Activated naive CD4-positive, alpha-beta T cell treated with anti-CD3 and anti-CD28 coated beads for 36 hours (primary cell): Measurements from ENCODE around the gene ZSWIM9. TPM values are rescaled to one million over a fixed set of nuclear protein-coding genes. Genes with fewer than 3 reads are reported as not detected.

Source experiments
- CTCF ChIA-PET: fragments of 350-600 bp; sonication (Branson Sonifier 250); formaldehyde crosslinking; loops from one replicate; lab custom pipeline; 2021; ENCODE audit warnings: antibody characterized with exemption; lab: Charles Lee
- DNase-seq: peaks from one replicate; pipeline ENCODE4 v3.0.0-alpha.2; 2020
- H3K27ac Mint-ChIP-seq: one replicate; pipeline ENCODE4 v1.8.0; 2021; ENCODE audit warnings: mild to moderate bottlenecking, mixed read lengths
- H3K27me3 Mint-ChIP-seq: one replicate; pipeline ENCODE4 v1.8.0; 2021; ENCODE audit warnings: low read depth, mixed read lengths
- H3K36me3 Mint-ChIP-seq: one replicate; pipeline ENCODE4 v1.8.0; 2021; ENCODE audit warnings: low read depth, mixed read lengths
- H3K4me1 Mint-ChIP-seq: one replicate; pipeline ENCODE4 v1.8.0; 2021; ENCODE audit warnings: low read depth, mixed read lengths
- H3K4me3 Mint-ChIP-seq: one replicate; pipeline ENCODE4 v1.8.0; 2021; ENCODE audit warnings: mild to moderate bottlenecking, moderate library complexity, mixed read lengths
- H3K9me3 Mint-ChIP-seq: one replicate; pipeline ENCODE4 v1.8.0; 2021; ENCODE audit warnings: mixed read lengths
- intact Hi-C: fragments of 100-400 bp; cut with micrococcal nuclease; formaldehyde crosslinking; loops from one replicate; pipeline ENCODE4 v1.15.1; 2023
- total RNA-seq, 2 experiments: library from RNA; stranded (reverse); gene quantifications; one replicate each; pipeline ENCODE4 v1.2.3, GENCODE V29; 2021

The ZSWIM9 gene
- total RNA-seq, 2 experiments from 2014 or later, result 6.1 to 6.7 TPM

DNA sequence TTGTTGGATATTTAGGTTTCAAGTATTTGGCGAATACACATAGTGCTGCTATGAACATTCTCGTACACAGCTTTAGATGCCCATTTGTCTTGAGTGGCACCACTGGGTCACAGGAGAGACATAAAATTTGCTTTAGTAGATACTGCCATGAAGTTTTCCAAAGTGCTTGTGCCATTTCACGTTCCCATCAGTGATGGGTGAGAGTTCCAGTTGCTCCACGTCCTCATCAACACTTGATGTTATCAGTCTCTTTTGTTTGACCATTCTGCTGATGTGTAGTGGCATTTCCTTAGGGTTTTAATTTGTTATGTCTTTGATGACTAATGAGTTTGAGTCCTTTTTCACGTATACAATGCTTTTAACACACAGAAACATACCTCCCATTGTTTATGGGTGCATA, 11.0 kb downstream of the ZSWIM9 start:
- intact Hi-C loops, result no loop called here
- DNase-seq, result no peak
- Mint-ChIP-seq H3K4me1 (peaks cover 3% of the 10 kb centered on the region), H3K9me3 (peaks cover 10% of the 10 kb centered on the region), H3K4me3 (no peak overlapping the region), H3K36me3 (peaks cover 26% of the 10 kb centered on the region), H3K27ac (no peak overlapping the region), H3K27me3 (no peaks in the 10 kb centered on the region)
- CTCF ChIA-PET, result no interaction called here

DNA sequence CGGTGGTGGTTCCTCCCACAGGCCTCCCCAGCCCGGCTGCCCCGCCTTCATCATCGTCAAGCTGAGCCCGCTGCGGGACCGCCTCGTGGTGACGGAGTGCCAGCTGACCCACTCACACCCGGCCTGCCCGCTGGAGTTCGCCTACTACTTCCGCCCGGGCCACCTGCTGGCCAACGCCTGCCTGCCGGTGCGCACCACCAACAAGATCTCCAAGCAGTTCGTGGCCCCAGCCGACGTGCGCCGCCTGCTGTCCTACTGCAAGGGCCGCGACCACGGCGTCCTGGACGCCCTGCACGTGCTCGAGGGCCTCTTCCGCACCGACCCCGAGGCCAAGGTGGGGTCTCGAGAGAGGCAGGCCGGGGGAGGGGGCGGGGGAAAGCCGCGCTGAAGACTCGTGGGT, 12.0 kb downstream of the ZSWIM9 start:
- intact Hi-C loops, result no loop called here
- peaks cover 10% of the 10 kb centered on the region for H3K9me3 Mint-ChIP-seq
- H3K27me3 Mint-ChIP-seq, result no peaks in the 10 kb centered on the region
- no peak overlapping the region for H3K4me3 Mint-ChIP-seq
- CTCF ChIA-PET, result no interaction called here
- no peaks in the 10 kb centered on the region for H3K4me1 Mint-ChIP-seq
- H3K27ac Mint-ChIP-seq, result no peak overlapping the region
- no peak for DNase-seq
- H3K36me3 Mint-ChIP-seq, result peaks cover 20% of the 10 kb centered on the region

DNA sequence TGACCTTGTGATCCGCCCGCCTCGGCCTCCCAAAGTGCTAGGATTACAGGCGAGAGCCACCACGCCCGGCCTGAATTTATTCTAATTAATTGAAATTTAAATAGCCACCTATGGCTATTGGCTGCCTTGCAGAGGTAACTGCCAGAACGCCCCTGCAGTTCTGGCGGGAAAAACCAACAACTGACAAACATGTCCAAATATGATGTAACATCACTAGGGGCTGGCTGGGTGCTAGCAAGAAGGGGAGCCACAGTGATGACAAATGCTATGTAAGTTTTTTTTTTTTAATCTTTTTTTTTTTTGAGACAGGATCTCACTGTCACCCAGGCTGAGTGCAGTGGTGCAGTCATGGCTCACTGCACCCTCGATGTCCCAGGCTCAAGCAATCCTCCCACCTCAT, 12.9 kb downstream of the ZSWIM9 start:
- H3K27ac Mint-ChIP-seq, result no peak overlapping the region
- no peak overlapping the region for H3K4me3 Mint-ChIP-seq
- intact Hi-C loops, result no loop called here
- H3K4me1 Mint-ChIP-seq, result no peaks in the 10 kb centered on the region
- CTCF ChIA-PET, result no interaction called here
- H3K9me3 Mint-ChIP-seq, result peaks cover 10% of the 10 kb centered on the region
- no peak for DNase-seq
- H3K27me3 Mint-ChIP-seq, result no peaks in the 10 kb centered on the region
- peaks cover 26% of the 10 kb centered on the region for H3K36me3 Mint-ChIP-seq

DNA sequence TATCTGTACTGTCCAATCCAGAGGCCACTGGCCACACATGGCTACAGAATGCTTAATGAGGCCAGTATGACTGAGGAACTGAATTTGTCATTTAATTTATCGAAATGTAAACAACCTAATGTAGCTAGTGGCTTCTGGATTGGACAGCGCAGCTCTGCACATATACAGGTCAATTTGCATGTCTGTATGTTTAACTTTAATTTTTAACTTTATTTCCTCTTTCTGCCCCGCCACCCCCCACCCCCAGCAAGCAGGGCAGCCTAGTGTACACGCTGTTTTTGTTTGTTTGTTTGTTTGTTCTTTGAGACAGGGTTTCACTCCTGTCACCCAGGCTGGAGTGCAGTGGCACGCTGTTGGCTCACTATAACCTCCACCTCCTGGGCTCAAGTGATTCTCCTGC, 15.5 kb downstream of the ZSWIM9 start:
- Mint-ChIP-seq H3K36me3 (peaks cover 24% of the 10 kb centered on the region), H3K27ac (no peak overlapping the region), H3K4me1 (no peaks in the 10 kb centered on the region), H3K9me3 (peaks cover 8% of the 10 kb centered on the region), H3K27me3 (no peaks in the 10 kb centered on the region), H3K4me3 (no peak overlapping the region)
- intact Hi-C loops, result no loop called here
- DNase-seq, result no peak
- CTCF ChIA-PET, result no interaction called here

DNA sequence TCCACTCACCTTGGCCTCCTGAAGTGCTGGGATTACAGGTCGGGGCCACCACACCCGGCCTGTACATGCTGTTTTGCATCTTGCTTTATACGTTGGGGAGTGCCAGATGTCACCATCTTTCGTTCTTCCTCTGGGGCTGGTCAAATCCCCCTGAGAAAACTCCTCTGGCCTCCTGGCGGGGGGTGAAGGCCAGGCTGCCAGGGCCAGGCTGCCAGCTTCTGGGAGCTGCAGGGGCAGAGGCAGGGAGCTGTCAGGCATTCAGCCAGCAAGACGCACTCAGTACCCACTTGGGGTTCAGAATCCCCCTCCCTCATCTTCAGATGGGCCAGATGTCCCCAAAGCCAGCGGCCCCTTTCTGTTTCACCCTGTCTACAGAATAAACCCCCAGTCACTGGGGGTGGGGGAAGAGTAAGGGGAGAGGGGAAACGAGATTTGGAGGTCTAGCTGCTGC, 16.1 kb downstream of the ZSWIM9 start:
- no peak for DNase-seq
- peaks cover 4% of the 10 kb centered on the region for H3K9me3 Mint-ChIP-seq
- no peak overlapping the region for H3K27ac Mint-ChIP-seq
- no peaks in the 10 kb centered on the region for H3K27me3 Mint-ChIP-seq
- H3K36me3 Mint-ChIP-seq, result peaks cover 21% of the 10 kb centered on the region
- no peak overlapping the region for H3K4me3 Mint-ChIP-seq
- intact Hi-C loops, result no loop called here
- no peaks in the 10 kb centered on the region for H3K4me1 Mint-ChIP-seq
- CTCF ChIA-PET, result interaction anchor here (0.6 kb wide), 1 partner anchor 294 kb away, joined by 4 read pairs; no protein-coding TSS in a partner anchor

DNA sequence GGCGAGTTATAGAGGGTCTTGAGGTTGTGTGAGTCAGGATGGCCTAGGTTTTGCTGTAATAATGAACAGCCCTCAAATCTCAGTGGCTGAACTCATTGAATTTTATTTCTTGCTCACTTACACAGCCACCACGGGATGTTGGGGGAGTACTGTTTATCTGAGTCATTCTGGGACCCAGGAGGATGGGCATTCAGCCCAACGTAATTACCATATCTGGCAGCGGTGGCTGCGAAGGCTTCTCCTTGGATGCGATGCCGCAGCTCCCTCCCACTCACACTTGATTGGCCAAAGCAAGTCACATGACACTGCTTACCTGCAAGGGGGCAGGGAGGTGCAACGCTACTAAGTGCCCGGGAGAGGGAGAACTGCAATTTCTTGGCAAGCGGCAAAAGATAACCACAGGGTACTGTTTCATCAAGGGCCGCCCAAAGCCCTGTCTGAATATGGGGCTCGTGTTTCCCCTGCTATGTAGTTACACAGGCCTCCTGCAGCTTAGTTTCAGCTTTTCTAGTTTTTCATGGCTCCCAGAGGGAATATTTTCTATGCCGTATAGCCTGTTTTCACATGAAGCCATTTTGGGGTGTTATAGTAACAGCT, 19.9 kb downstream of the ZSWIM9 start:
- DNase-seq, result peak; percentile 65
- intact Hi-C loops, result no loop called here
- no peak overlapping the region for H3K4me3 Mint-ChIP-seq
- CTCF ChIA-PET, result interaction anchor here (0.6 to 2.2 kb wide), 2 partner anchors 13 to 19 kb away, joined by 3 to 16 read pairs; no protein-coding TSS in a partner anchor
- no peaks in the 10 kb centered on the region for H3K9me3 Mint-ChIP-seq
- peaks cover 4% of the 10 kb centered on the region for H3K4me1 Mint-ChIP-seq
- no peaks in the 10 kb centered on the region for H3K27me3 Mint-ChIP-seq
- H3K27ac Mint-ChIP-seq, result no peak overlapping the region
- H3K36me3 Mint-ChIP-seq, result peaks cover 20% of the 10 kb centered on the region

DNA sequence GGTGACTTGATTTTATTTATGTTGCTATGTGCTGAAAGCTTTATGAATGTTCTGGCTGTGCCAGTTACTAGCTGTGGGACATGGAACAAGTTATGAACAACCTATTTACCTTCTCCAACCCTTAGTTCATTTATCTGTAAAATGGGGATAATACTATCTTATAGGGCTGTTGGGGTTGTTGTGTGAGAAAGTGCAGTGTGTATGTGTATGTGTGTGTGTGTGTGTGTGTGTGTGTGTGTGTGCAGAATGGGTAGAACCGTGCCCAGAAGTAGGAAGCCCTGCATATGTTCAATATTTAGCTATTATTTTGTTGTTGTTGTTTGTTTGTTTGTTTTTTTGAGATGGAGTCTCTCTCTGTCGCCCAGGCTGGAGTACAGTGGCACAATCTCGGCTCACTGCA, 20.4 kb downstream of the ZSWIM9 start:
- CTCF ChIA-PET, result interaction anchor here (0.5 to 2.2 kb wide), 3 partner anchors 13 to 133 kb away, joined by 3 to 16 read pairs (median 3); no protein-coding TSS in a partner anchor
- Mint-ChIP-seq H3K4me3 (no peak overlapping the region), H3K27me3 (peaks cover 4% of the 10 kb centered on the region), H3K9me3 (no peaks in the 10 kb centered on the region), H3K4me1 (peaks cover 8% of the 10 kb centered on the region), H3K27ac (no peak overlapping the region), H3K36me3 (peaks cover 20% of the 10 kb centered on the region)
- no peak for DNase-seq
- intact Hi-C loops, result no loop called here

DNA sequence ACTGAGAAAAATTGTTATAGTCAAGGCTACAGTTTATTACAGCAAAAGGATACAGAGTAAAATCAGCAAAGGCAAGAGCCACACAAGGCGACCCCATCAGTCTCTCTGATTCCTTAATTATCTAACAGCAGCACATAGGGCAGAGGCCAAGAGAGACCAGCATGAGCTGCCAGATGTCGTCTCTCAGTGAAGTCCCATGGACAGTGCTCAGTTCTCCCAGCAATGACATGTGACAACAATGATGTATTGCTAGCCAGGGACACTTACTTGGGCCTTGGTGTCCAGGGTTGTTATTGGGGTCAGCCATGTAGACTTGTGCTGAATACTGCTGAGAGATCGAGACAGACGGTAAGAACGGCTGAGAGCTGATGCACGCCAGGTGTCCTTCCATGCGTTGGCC, 22.3 kb downstream of the ZSWIM9 start:
- Mint-ChIP-seq H3K9me3 (no peaks in the 10 kb centered on the region), H3K36me3 (peaks cover 19% of the 10 kb centered on the region), H3K27ac (no peak overlapping the region), H3K4me1 (peaks cover 11% of the 10 kb centered on the region), H3K27me3 (peaks cover 6% of the 10 kb centered on the region), H3K4me3 (no peak overlapping the region)
- intact Hi-C loops, result no loop called here
- no peak for DNase-seq
- CTCF ChIA-PET, result interaction anchor here (0.9 kb wide), 1 partner anchor 11 kb away, joined by 3 read pairs; no protein-coding TSS in a partner anchor

DNA sequence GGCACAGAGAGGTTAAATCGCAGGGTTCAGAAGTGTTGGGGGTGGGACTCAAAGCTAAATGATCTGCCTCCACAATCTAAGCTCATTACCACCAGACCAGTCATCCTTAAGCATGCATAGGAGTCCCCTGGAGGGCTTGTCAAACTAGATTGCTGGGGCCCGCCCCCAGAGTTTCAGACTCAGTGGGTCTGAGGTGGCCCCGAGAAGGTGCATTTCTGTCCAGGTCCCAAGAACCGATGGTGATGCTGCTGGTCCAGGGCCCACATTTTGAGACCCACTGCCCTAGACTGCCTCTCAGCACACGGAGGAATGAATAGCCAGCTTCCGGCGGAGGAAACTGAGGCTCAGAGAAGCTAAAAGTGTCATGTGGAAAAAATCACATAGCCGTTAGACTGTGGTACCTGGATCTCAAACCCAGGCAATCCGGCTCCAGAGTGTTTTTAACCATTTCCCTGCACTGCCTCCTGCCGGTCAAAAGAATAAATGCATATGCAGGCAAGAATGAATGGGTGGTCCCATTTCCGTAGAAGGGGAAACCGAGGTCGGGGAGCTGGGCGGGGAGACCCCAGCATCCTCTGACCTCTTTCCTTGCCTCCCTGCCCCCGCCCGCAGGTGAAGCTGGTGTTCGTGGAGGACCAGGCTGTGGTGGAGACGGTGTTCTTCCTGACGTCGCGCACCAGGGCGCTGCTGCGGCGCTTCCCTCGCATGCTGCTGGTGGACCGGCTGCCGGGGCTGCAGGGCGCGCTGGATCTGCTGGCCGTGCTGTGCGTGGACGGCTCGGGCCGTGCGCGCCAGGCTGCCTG, 23.8 kb downstream of the ZSWIM9 start:
- intact Hi-C loops, result no loop called here
- no peak overlapping the region for H3K4me3 Mint-ChIP-seq
- H3K27ac Mint-ChIP-seq, result no peak overlapping the region
- H3K9me3 Mint-ChIP-seq, result no peaks in the 10 kb centered on the region
- H3K27me3 Mint-ChIP-seq, result peaks cover 6% of the 10 kb centered on the region
- peak; percentile 53 for DNase-seq
- CTCF ChIA-PET, result interaction anchor here (0.6 to 1.7 kb wide), 7 partner anchors 9 to 86 kb away, joined by 3 to 18 read pairs (median 4); no protein-coding TSS in a partner anchor
- H3K36me3 Mint-ChIP-seq, result peaks cover 11% of the 10 kb centered on the region
- peaks cover 11% of the 10 kb centered on the region for H3K4me1 Mint-ChIP-seq

DNA sequence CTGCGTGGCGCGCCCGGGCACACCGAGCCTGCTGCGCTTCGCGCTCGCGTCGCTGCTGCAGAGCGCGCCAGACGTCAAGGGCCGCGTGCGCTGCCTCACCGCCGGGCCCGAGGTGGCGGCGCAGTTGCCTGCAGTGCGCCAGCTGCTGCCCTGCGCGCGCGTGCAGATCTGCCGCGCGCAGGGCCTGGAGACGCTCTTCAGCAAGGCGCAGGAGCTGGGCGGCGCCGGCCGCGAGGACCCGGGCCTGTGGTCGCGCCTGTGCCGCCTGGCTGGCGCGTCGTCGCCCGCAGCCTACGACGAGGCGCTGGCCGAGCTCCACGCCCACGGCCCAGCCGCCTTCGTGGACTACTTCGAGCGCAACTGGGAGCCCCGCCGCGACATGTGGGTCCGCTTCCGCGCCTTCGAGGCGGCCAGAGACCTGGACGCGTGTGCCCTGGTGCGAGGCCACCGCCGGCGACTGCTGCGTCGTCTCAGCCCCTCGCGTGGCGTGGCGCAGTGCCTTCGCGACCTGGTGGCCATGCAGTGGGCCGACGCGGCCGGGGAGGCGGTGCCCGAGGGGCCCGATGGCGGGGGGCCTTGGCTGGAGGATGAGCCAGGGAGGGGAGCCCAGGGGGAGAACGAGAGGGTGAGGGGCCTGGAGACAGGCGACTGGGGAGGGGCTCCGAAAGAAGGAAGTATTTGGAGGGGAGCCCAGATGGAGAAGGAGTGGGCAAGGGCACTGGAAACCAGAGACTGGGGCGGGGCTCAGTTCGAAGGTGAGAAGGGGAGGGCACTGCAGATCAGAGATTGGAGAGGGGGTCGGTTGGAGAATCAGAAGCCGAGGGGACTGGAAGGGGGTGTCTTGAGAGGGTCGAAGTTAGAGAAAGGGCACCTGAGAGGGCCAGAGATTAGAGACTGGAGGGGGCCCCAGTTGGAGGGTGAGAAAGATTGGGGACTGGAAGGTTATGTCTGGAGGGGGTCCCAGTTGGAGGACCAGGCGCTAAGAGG, 24.7 kb downstream of the ZSWIM9 start:
- intact Hi-C loops, result no loop called here
- Mint-ChIP-seq H3K9me3 (no peaks in the 10 kb centered on the region), H3K4me1 (peaks cover 13% of the 10 kb centered on the region), H3K4me3 (no peak overlapping the region), H3K27ac (no peak overlapping the region), H3K36me3 (peaks cover 8% of the 10 kb centered on the region), H3K27me3 (peaks cover 6% of the 10 kb centered on the region)
- DNase-seq, result no peak
- CTCF ChIA-PET, result interaction anchor here (1.0 to 1.7 kb wide), 5 partner anchors 8 to 87 kb away, joined by 3 to 18 read pairs (median 4); no protein-coding TSS in a partner anchor

DNA sequence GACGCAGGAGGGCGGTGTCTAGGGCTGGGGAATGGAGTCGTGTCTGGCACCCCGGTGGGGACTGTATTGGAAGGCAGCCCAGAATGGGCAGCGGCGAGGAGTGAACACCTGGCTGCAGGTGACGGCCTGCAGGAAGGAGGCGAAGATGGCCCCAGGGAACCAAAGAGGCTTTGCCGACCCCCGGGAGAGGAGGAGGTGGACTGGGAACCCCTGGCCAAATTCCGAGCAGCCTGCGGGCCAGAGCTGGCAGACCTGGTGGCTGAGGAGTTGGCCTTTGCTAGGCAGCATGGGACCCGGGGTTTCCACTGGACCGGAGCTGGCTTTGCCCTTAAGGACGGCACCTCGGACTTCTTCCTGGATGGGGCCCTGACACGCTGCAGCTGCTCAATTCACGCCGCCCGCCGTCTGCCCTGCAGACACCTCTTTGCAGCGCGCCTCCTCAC, 25.9 kb downstream of the ZSWIM9 start:
- Mint-ChIP-seq H3K4me3 (peak overlapping the region; percentile 6), H3K9me3 (no peaks in the 10 kb centered on the region), H3K27me3 (peaks cover 6% of the 10 kb centered on the region), H3K4me1 (peaks cover 13% of the 10 kb centered on the region), H3K27ac (peak overlapping the region; percentile 30), H3K36me3 (peaks cover 8% of the 10 kb centered on the region)
- no peak for DNase-seq
- intact Hi-C loops, result no loop called here
- CTCF ChIA-PET, result no interaction called here
